MCF 10A (cell line): ENCODE data around the gene MNX1. TPM values are rescaled to one million over a fixed set of nuclear protein-coding genes. Genes with fewer than 3 reads are reported as not detected.

Experiments used
- BruUV-seq: library from RNA; stranded (reverse); fragments of 400-500 nt; replicated peaks from 2 replicates; lab custom pipeline; 2021; lab: Mats Ljungman, UMichigan
- CTCF ChIA-PET: fragments of 300-600 bp; sonication (Branson Sonifier 250); formaldehyde crosslinking; extraction: SDS; loops from one replicate; lab custom pipeline; 2021; ENCODE audit warnings: antibody characterized with exemption, inconsistent platforms; lab: Yijun Ruan, JAX
- POLR2A ChIA-PET: fragments of 300-600, 350-650 bp; sonication (Branson Sonifier 250); formaldehyde crosslinking; extraction: SDS; loops from one replicate; lab custom pipeline; 2020; ENCODE audit warnings: antibody characterized with exemption, inconsistent platforms; lab: Yijun Ruan, JAX
- DNase-seq: peaks from one replicate; pipeline ENCODE4 v3.0.0-alpha.2; 2018; ENCODE audit not compliant: unreplicated experiment
- H3K27ac Mint-ChIP-seq: one replicate; pipeline ENCODE4 v1.8.0; 2022; ENCODE audit warnings: mild to moderate bottlenecking, low read depth, mixed read lengths; ENCODE audit not compliant: unreplicated experiment
- H3K27me3 Mint-ChIP-seq: one replicate; pipeline ENCODE4 v1.8.0; 2022; ENCODE audit warnings: mixed read lengths; ENCODE audit not compliant: insufficient read depth, unreplicated experiment
- H3K36me3 Mint-ChIP-seq: one replicate; pipeline ENCODE4 v1.8.0; 2022; ENCODE audit warnings: mild to moderate bottlenecking, moderate library complexity, mixed read lengths; ENCODE audit not compliant: insufficient read depth, unreplicated experiment
- H3K4me1 Mint-ChIP-seq: one replicate; pipeline ENCODE4 v1.8.0; 2022; ENCODE audit warnings: mixed read lengths; ENCODE audit not compliant: insufficient read depth, unreplicated experiment
- H3K4me3 Mint-ChIP-seq: one replicate; pipeline ENCODE4 v1.8.0; 2022; ENCODE audit warnings: mild to moderate bottlenecking, moderate library complexity, mixed read lengths; ENCODE audit not compliant: unreplicated experiment
- H3K9me3 Mint-ChIP-seq: one replicate; pipeline ENCODE4 v1.8.0; 2022; ENCODE audit warnings: mixed read lengths; ENCODE audit not compliant: unreplicated experiment
- intact Hi-C: fragments of 100-400 bp; cut with micrococcal nuclease; formaldehyde crosslinking; loops from 2 replicates; pipeline ENCODE4 v1.14.1; 2022
- total RNA-seq: library from RNA; stranded (reverse); gene quantifications from 2 replicates; pipeline ENCODE4 v1.2.3, GENCODE V29; 2022
- TF ChIP-seq, protein P1 (sequence below): fragments of 200-600 bp; IDR thresholded peaks from one replicate; pipeline ENCODE4 v1.8.0; 2022; ENCODE audit warnings: antibody characterized with exemption, mild to moderate bottlenecking; ENCODE audit not compliant: unreplicated experiment

MNX1 gene
- total RNA-seq, 1 experiment from 2014 or later, result 0.47 TPM

DNA sequence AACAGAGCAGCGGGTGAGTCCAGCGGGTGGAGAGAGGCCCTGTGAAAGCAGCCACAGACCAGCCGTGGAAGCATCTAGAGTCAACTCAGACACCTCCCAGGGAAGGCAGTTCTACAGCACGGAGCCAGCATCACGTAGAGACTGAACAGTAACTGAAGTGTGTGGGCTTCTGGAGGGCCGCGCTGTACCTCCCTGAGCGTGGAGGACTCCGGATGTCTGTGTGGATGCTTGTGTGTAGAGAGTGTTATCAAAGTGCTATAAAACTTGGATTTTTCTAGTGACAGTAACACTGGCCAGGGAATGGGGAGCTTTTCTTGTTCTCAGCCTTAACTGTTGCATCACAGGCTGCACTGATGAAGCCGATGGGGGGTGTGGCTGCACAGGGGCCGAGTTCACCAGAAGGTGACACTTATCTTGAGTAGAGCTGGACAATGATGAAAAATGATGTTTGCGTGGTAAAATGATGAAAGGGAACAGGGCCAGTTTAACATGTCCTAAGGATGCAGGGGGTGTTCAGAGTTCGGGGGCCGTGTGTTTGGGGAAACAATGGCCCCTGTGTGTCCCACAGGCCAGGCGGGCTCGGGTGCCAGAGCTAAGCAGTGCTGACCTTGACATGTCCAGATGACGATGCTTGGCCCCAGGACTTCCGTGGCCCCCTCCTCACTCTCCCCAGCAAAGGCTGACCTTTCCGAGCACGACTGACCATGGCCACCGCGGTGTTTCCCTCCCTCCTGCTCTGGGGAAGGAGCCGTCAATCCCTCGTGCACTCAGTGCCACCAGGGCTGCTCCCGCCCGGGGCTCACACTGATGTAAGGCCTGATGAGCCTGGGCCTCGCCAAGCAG, 21.9 kb downstream of the MNX1 start:
- no peaks in the 10 kb centered on the region for H3K36me3 Mint-ChIP-seq
- CTCF ChIA-PET, result no interaction called here
- no peaks in the 10 kb centered on the region for H3K27me3 Mint-ChIP-seq
- no peak overlapping the region for H3K4me3 Mint-ChIP-seq
- H3K4me1 Mint-ChIP-seq, result peaks cover 4% of the 10 kb centered on the region
- DNase-seq, result no peak
- intact Hi-C loops, result no loop called here
- TF ChIP-seq, protein P1, sequence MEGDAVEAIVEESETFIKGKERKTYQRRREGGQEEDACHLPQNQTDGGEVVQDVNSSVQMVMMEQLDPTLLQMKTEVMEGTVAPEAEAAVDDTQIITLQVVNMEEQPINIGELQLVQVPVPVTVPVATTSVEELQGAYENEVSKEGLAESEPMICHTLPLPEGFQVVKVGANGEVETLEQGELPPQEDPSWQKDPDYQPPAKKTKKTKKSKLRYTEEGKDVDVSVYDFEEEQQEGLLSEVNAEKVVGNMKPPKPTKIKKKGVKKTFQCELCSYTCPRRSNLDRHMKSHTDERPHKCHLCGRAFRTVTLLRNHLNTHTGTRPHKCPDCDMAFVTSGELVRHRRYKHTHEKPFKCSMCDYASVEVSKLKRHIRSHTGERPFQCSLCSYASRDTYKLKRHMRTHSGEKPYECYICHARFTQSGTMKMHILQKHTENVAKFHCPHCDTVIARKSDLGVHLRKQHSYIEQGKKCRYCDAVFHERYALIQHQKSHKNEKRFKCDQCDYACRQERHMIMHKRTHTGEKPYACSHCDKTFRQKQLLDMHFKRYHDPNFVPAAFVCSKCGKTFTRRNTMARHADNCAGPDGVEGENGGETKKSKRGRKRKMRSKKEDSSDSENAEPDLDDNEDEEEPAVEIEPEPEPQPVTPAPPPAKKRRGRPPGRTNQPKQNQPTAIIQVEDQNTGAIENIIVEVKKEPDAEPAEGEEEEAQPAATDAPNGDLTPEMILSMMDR, result no peak
- POLR2A ChIA-PET, result interaction anchor here (1.0 kb wide), 1 partner anchor 10 kb away, joined by 3 read pairs; no protein-coding TSS in a partner anchor
- no peak overlapping the region for H3K27ac Mint-ChIP-seq
- no TSS peak for BruUV-seq
- no peaks in the 10 kb centered on the region for H3K9me3 Mint-ChIP-seq

DNA sequence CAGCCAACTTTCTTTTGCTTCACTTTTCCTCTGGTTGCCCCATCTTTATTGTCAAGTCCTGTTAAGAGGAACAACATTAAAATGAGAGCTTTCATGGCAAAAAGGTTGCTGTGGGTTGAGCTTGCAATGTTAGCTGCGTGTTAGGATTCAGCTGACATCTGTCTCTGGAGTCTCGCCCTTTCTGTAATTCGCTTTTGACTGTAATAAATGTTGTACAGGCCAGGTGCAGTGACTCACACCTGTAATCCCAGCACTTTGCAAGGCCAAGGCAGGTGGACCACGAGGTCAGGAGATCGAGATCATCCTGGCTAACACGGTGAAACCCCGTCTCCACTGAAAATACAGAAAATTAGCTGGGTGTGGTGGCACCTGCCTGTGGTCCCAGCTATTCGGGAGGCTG, 24.1 kb downstream of the MNX1 start:
- intact Hi-C loops, result no loop called here
- Mint-ChIP-seq H3K27ac (no peak overlapping the region), H3K9me3 (no peaks in the 10 kb centered on the region), H3K4me3 (no peak overlapping the region), H3K36me3 (no peaks in the 10 kb centered on the region), H3K27me3 (no peaks in the 10 kb centered on the region), H3K4me1 (peaks cover 4% of the 10 kb centered on the region)
- TF ChIP-seq, protein P1, result no peak
- no peak for DNase-seq
- no TSS peak for BruUV-seq
- POLR2A ChIA-PET, result no interaction called here
- CTCF ChIA-PET, result no interaction called here

GRCh38 chr7:156985101-156985992, 25.1 kb downstream of the MNX1 start:
- no peak for DNase-seq
- CTCF ChIA-PET, result no interaction called here
- Mint-ChIP-seq H3K36me3 (no peaks in the 10 kb centered on the region), H3K4me3 (no peak overlapping the region), H3K4me1 (peaks cover 4% of the 10 kb centered on the region), H3K9me3 (no peaks in the 10 kb centered on the region), H3K27ac (no peak overlapping the region), H3K27me3 (no peaks in the 10 kb centered on the region)
- intact Hi-C loops, result no loop called here
- TF ChIP-seq, protein P1, result no peak
- BruUV-seq, result no TSS peak
- POLR2A ChIA-PET, result no interaction called here
